GM12878 (cell line): Measurements from ENCODE around the gene PES1. TPM values are rescaled to one million over a fixed set of nuclear protein-coding genes. Genes with fewer than 3 reads are reported as not detected.
A peak's percentile ranks its signal among the peaks of the same experiment; 100 is the strongest.

Source experiments
- ATAC-seq: fragments of 200-7000 bp; cut with Tn5 transposase; 3 replicates; pipeline ENCODE4 v1.9.1; 2020; ENCODE audit warnings: mild to moderate bottlenecking, moderate library complexity
- BruUV-seq: library from RNA; stranded (reverse); fragments of 400-500 nt; replicated peaks from 2 replicates; lab custom pipeline; 2021; lab: Mats Ljungman, UMichigan
- CTCF ChIA-PET: fragments of 300-600 bp; sonication (Branson Sonifier 250); formaldehyde crosslinking; extraction: SDS; loops from one replicate; lab custom pipeline; 2021; ENCODE audit warnings: inconsistent platforms; lab: Yijun Ruan, JAX
- POLR2A ChIA-PET: fragments of 350-600 bp; formaldehyde crosslinking; extraction: SDS; loops from one replicate; lab custom pipeline; 2021; ENCODE audit warnings: inconsistent platforms; lab: Charles Lee
- RAD21 ChIA-PET: fragments of 300-600 bp; sonication (Branson Sonifier 250); formaldehyde crosslinking; loops from one replicate; lab custom pipeline; 2023; ENCODE audit warnings: antibody characterized with exemption; ENCODE audit not compliant: unreplicated experiment; lab: Charles Lee
- SMC1A ChIA-PET: fragments of 300-600 bp; sonication (Branson Sonifier 250); formaldehyde crosslinking; loops from one replicate; lab custom pipeline; 2023; ENCODE audit not compliant: unreplicated experiment, uncharacterized antibody; lab: Charles Lee
- DNase-seq: peaks from one replicate; pipeline ENCODE4 v3.0.0-alpha.2; 2011; ENCODE audit warnings: low read depth, low spot score
- FAIRE-seq: peaks from 3 replicates; lab custom pipeline; 2011; peaks lifted over from hg19 to GRCh38; lab: Jason Lieb, UNC
- H2AFZ ChIP-seq: 2 replicates; pipeline ENCODE4 v1.6.0; 2011; ENCODE audit warnings: low read depth, low read length, control low read depth; ENCODE audit not compliant: control insufficient read depth
- H3K27ac ChIP-seq: 2 replicates; pipeline ENCODE4 v1.5.1; 2011; ENCODE audit warnings: control low read depth; ENCODE audit not compliant: control insufficient read depth, insufficient read depth
- H3K27me3 ChIP-seq, 2 experiments: replicated peaks in 1 of 2; 2 replicates each; pipeline versions ENCODE4 v1.6.0 to v1.6.1; 2011; ENCODE audit warnings: low read length in 1 of 2; ENCODE audit not compliant: control insufficient read depth in 2 of 2, insufficient read depth in 2 of 2
- H3K36me3 ChIP-seq, 2 experiments: 2 replicates each; pipeline ENCODE4 v1.5.1; 2011; ENCODE audit warnings: low read length in 1 of 2; ENCODE audit not compliant: control insufficient read depth in 2 of 2, insufficient read depth in 2 of 2
- H3K4me1 ChIP-seq: 2 replicates; pipeline ENCODE4 v1.6.1; 2011; ENCODE audit warnings: mild to moderate bottlenecking, low read length, moderate library complexity, mixed read lengths; ENCODE audit not compliant: control insufficient read depth, insufficient read depth
- H3K4me2 ChIP-seq: 2 replicates; pipeline ENCODE4 v1.6.0; 2011; ENCODE audit warnings: control low read depth; ENCODE audit not compliant: control insufficient read depth, insufficient read depth
- H3K4me3 ChIP-seq: fragments of 200-600 bp; sonication (generic); 2 replicates; pipeline ENCODE4 v1.5.1; 2016
- H3K79me2 ChIP-seq: 2 replicates; pipeline ENCODE4 v1.6.0; 2011; ENCODE audit warnings: low read length; ENCODE audit not compliant: control insufficient read depth, insufficient read depth
- H3K9ac ChIP-seq: 2 replicates; pipeline ENCODE4 v1.8.0; 2011; ENCODE audit warnings: low read length, control low read depth, mixed read lengths; ENCODE audit not compliant: control insufficient read depth, insufficient read depth
- H3K9me3 ChIP-seq: replicated peaks from 3 replicates; pipeline ENCODE4 v1.5.1; 2011; ENCODE audit warnings: mild to moderate bottlenecking, low read length; ENCODE audit not compliant: control insufficient read depth, insufficient read depth
- H4K20me1 ChIP-seq: 2 replicates; pipeline ENCODE4 v1.6.0; 2011; ENCODE audit not compliant: control insufficient read depth, insufficient read depth
- BMI1 ChIP-seq: fragments of 450-650 bp; IDR thresholded peaks from 2 replicates; pipeline ENCODE4 v1.6.1; 2016; ENCODE audit warnings: mild to moderate bottlenecking, moderate library complexity, borderline replicate concordance
- E2F4 ChIP-seq: IDR thresholded peaks from 2 replicates; pipeline ENCODE4 v1.6.1; 2012; ENCODE audit warnings: low read depth, low read length, improper control_type of control experiment
- FOXK2 ChIP-seq: fragments of 450-650 bp; IDR thresholded peaks from 2 replicates; pipeline ENCODE4 v1.6.1; 2017; ENCODE audit warnings: mild to moderate bottlenecking, moderate library complexity
- IKZF1 ChIP-seq: fragments of 450-650 bp; conservative IDR thresholded peaks from 2 replicates; pipeline ENCODE4 v1.6.1; 2017; ENCODE audit warnings: antibody characterized with exemption, mild to moderate bottlenecking
- NFXL1 ChIP-seq: fragments of 450-650 bp; IDR thresholded peaks from 2 replicates; pipeline ENCODE4 v1.6.1; 2017; ENCODE audit warnings: antibody characterized with exemption, mild to moderate bottlenecking, borderline replicate concordance
- NR2C2 ChIP-seq: IDR thresholded peaks from 2 replicates; pipeline ENCODE4 v1.6.1; 2011; ENCODE audit warnings: borderline replicate concordance, low read depth; ENCODE audit not compliant: control insufficient read depth, insufficient read length
- SMAD1 ChIP-seq: fragments of 450-650 bp; IDR thresholded peaks from 2 replicates; pipeline ENCODE4 v1.6.1; 2018; ENCODE audit warnings: mild to moderate bottlenecking, low read depth; ENCODE audit not compliant: partially characterized antibody
- STAT1 ChIP-seq: fragments of 450-650 bp; conservative IDR thresholded peaks from 2 replicates; pipeline ENCODE4 v1.6.1; 2014; ENCODE audit warnings: antibody characterized with exemption, mild to moderate bottlenecking
- TCF3 ChIP-seq: IDR thresholded peaks from 2 replicates; pipeline ENCODE4 v1.6.1; 2012; ENCODE audit warnings: low read depth, mild to moderate bottlenecking, low read length, borderline replicate concordance; ENCODE audit not compliant: insufficient read depth
- YY1 ChIP-seq: IDR thresholded peaks from 2 replicates; pipeline ENCODE4 v1.6.1; 2011; ENCODE audit warnings: low read depth, mild to moderate bottlenecking, low read length
- ZBTB11 ChIP-seq: fragments of 450-650 bp; formaldehyde crosslinking; IDR thresholded peaks from 2 replicates; pipeline ENCODE4 v1.5.0; 2022; ENCODE audit warnings: mild to moderate bottlenecking, missing genetic modification characterization
- ZNF622 ChIP-seq: fragments of 450-650 bp; IDR thresholded peaks from 2 replicates; pipeline ENCODE4 v1.6.1; 2017; ENCODE audit warnings: mild to moderate bottlenecking, inconsistent platforms
- WGBS: methylation state at CpG from one replicate; pipeline ENCODE4 v1.1.6; 2016; ENCODE audit warnings: low lambda C conversion rate; ENCODE audit not compliant: insufficient replicate concordance, insufficient coverage; ENCODE audit errors: missing lambda C conversion rate; 5-methylcytosine and 5-hydroxymethylcytosine counted together
- in situ Hi-C: fragments of 300-500 bp; cut with MboI; formaldehyde crosslinking; loops from 9 replicates; pipeline ENCODE4 v1.14.3; 2018; ENCODE audit warnings: mixed read lengths
- intact Hi-C: fragments of 100-400 bp; cut with micrococcal nuclease; formaldehyde crosslinking; loops from one replicate; pipeline ENCODE4 v1.14.2; 2022; ENCODE audit not compliant: unreplicated experiment
- polyA plus RNA-seq, 11 experiments: library from polyadenylated mRNA; depleted of rRNA in 4 of 11; unstranded in 6 of 11; stranded (reverse) in 5 of 11; fragments of >200 nt; fragmentation: Nextera tagmentation in 4 of 11; fragmentation: Illumina TruSeq in 1 of 11; extraction: Ambion mirVana in 4 of 11; extraction: Trizol in 1 of 11; gene quantifications; 1 replicate in 1 of 11; 2 replicates in 10 of 11; pipeline versions ENCODE4 v1.2.1 to v1.2.3, GENCODE V29; 2011 to 2016; ENCODE audit warnings: inconsistent platforms in 2 of 11, missing spikeins in 2 of 11, low read depth in 1 of 11
- total RNA-seq, 4 experiments: library from RNA; depleted of rRNA in 3 of 4; stranded (reverse); fragments of >200 nt in 3 of 4; fragmentation: Illumina TruSeq in 1 of 4; extraction: Trizol in 1 of 4; gene quantifications; 2 replicates each; pipeline versions ENCODE4 v1.2.1 to v1.2.3, GENCODE V29; 2013 to 2021
- TF ChIP-seq, protein P1 (sequence below): IDR thresholded peaks from 2 replicates; pipeline ENCODE4 v1.6.1; 2011; ENCODE audit warnings: borderline replicate concordance, low read depth, mild to moderate bottlenecking, moderate library complexity, low read length; ENCODE audit not compliant: insufficient read depth, poor library complexity, severe bottlenecking

PES1 gene
- total and polyA plus RNA-seq, 10 of the 15 experiments (the other 5 are each of a cell fraction or from before 2014, with no cell fraction given) = 6.9 to 139 (median 106) TPM

- no peak for TF ChIP-seq E2F4
- TF ChIP-seq BMI1 = no peak
Measured at GRCh38 chr22:30606455-30607299, 15.0 kb upstream of the PES1 start, which contains the start of gene TCN2 (continued).

DNA sequence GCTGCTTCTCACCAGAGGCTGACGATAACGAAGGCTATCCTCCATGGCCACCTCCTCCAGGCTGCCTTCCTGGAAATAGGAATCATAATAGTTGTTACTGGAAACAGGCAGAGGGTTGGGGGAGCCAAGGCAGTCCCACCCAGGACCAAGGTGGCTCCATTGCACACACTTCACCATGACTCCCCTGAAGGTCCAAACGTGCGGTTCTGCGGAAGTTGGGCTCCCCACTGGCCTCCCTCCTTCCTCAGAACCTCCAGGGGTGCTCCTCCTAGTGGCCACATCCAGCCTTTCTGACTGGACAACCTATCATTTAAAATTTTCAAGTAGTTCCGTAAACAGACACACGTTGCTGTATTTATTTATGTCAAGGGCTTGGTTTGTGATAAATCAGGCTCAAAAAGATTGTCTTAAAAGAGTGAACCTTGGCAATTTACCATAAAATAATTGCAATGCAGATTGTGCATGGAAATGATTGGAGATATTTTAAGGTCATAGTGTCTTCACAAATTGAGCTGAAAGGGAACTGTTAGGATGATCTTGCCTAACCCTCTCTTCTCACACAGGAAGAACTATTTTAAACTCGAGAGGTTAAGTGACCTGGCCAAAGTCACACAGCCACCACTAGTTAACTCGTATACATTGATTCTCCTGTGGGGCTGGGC lies 13.9 kb upstream of the PES1 start:
- in situ Hi-C loops (no loop called here), intact Hi-C loops (loop anchor here (1.0 kb wide), 1 partner anchor 150 kb away; no protein-coding TSS in a partner anchor)
- no peaks in the 10 kb centered on the region for H3K9me3 ChIP-seq
- RAD21 ChIA-PET = interaction anchor here (1.5 to 4.7 kb wide), 5 partner anchors 14 to 215 kb away, joined by 5 to 58 read pairs (median 7); partner anchors contain the start of genes PES1 and SLC35E4
- H3K79me2 ChIP-seq = no peaks in the 10 kb centered on the region
- H3K9ac ChIP-seq = no peak overlapping the region
- peak overlapping the region; percentile 81 for H2AFZ ChIP-seq
- POLR2A ChIA-PET = interaction anchor here (0.8 to 1.0 kb wide), 3 partner anchors 8 to 182 kb away, joined by 3 read pairs; partner anchors contain the start of gene PES1
- peak overlapping the region; percentile 70 for H3K4me2 ChIP-seq
- no peak overlapping the region; the same call in 1 of the 2 replicates for H3K4me3 ChIP-seq
- H3K27me3 ChIP-seq = no peaks in the 10 kb centered on the region
- SMC1A ChIA-PET = interaction anchor here (0.6 to 3.6 kb wide), 8 partner anchors 11 to 560 kb away, joined by 3 to 18 read pairs (median 3); partner anchors contain the start of gene SLC35E4
- WGBS = 30% methylated on average over 9 of the region's 9 CpGs
- no peaks in the 10 kb centered on the region for H4K20me1 ChIP-seq
- no peaks in the 10 kb centered on the region for H3K36me3 ChIP-seq
- CTCF ChIA-PET = interaction anchor here (0.7 to 6.4 kb wide), 19 partner anchors 10 to 318 kb away, joined by 3 to 51 read pairs (median 4); partner anchors contain the start of genes PES1 and SLC35E4
- FAIRE-seq = no peak
- peak; percentile 60 for ATAC-seq
- no TSS peak for BruUV-seq
- no peak overlapping the region for H3K27ac ChIP-seq
- H3K4me1 ChIP-seq = peaks cover 50% of the 10 kb centered on the region
- DNase-seq = no peak
- peak; percentile 66 for TF ChIP-seq FOXK2
- TF ChIP-seq NFXL1 = no peak
- TF ChIP-seq, protein P1, sequence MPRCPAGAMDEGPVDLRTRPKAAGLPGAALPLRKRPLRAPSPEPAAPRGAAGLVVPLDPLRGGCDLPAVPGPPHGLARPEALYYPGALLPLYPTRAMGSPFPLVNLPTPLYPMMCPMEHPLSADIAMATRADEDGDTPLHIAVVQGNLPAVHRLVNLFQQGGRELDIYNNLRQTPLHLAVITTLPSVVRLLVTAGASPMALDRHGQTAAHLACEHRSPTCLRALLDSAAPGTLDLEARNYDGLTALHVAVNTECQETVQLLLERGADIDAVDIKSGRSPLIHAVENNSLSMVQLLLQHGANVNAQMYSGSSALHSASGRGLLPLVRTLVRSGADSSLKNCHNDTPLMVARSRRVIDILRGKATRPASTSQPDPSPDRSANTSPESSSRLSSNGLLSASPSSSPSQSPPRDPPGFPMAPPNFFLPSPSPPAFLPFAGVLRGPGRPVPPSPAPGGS = no peak
- 0 out of 2 replicates have a peak, but pooled peaks have one; percentile 46 for TF ChIP-seq YY1
- TF ChIP-seq SMAD1 = no peak
- no peak for TF ChIP-seq TCF3
- no peak for TF ChIP-seq STAT1
- no peak for TF ChIP-seq ZBTB11
- TF ChIP-seq ZNF622 = no peak
- no peak for TF ChIP-seq NR2C2
- peak; percentile 36; the same call in 1 of the 2 replicates for TF ChIP-seq IKZF1
